HG02943 (cell line): Measurements from ENCODE around the gene UBAC2.

Source experiments
- ATAC-seq: cut with Tn5 transposase; IDR thresholded peaks from one replicate; pipeline ENCODE4 v1.9.1; 2021; ENCODE audit warnings: mild to moderate bottlenecking, low read depth, moderate library complexity; ENCODE audit not compliant: unreplicated experiment

UBAC2 gene

DNA sequence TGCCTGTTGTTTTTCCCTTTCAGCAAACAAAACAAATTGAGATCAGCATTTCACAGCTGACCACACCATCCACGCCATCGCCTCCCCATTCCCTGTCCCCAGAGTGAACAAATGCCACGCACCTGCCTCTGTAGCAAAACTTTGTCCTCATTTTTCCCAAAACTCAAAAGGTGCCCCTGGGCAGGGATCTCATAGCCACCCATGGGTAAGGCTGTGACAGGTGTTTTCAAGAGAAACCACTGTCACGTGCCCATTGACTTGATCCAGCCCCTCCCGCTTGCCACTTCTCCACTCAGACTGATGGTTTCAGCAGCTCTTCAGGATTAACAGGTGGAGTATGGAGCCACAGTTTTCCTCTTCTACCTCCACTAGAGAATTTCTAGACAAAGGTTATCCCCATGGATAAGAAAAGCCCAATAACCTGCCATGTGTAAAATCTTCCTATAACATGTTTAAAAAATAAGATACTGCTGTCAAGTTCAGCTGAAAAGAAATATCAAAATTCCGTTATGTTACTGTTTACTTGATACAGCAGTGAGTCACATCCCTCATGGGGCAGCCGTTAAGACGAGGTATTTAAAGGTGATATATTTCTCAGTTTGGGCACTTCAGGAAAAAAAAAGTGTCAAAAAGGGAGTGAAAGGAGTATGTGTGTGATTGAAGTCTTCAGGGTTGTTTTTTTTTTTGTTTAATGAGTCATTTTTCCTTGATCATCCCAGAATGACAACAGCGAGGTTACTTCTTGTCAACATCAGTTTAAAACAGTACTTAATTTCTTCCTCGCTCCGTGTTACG lies 170.0 kb downstream of the UBAC2 start:
- no peak for ATAC-seq

DNA sequence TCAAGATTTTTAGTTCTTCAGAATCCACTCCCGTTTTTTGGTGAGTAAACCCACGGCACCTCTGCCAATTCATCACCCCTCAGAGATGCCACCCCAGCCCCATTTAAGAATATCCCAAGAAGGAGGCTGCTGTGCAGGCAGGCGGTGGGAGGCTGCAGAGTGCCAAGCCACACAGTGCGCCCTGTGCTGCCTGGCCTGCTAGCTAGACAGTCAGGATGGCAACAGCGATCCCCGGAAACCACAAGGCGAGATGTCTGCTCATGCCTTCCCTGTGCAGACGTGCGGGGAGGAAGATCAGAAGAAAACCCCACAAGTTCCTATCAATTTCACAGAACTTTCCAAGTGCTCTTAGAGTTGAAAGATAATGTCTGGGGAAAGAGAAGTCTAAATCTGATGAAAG lies 171.3 kb downstream of the UBAC2 start:
- no peak for ATAC-seq

GRCh38 chr13:99373436-99373835 lies 172.8 kb downstream of the UBAC2 start:
- ATAC-seq, result no peak

GRCh38 chr13:99374169-99374991 lies 173.7 kb downstream of the UBAC2 start:
- peak; percentile 27 for ATAC-seq

GRCh38 chr13:99374994-99375737 lies 174.5 kb downstream of the UBAC2 start:
- ATAC-seq, result peak; percentile 43

DNA sequence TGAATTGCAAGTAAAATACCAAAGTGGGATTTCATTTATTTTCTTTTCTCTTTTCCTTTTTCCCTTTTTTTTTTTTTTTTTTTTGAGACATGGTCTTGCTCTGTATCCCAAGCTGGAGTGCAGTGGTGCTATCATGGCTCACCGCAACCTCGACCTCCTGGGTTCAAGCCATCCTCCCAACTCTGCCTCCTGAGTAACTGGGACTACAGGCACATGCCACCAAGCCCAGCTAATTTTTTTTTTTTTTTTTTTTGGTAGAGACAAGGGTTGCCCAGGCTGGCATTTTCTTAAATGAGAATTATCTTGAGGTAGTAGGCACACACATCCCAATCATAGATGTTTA lies 175.1 kb downstream of the UBAC2 start:
- peak; percentile 4 for ATAC-seq

GRCh38 chr13:99376132-99376531 lies 175.5 kb downstream of the UBAC2 start:
- peak; percentile 53 for ATAC-seq

- ATAC-seq, result no peak
These were observed 176.3 kb downstream of the UBAC2 start for GRCh38 chr13:99376924-99377323.

- no peak for ATAC-seq
These were observed 177.0 kb downstream of the UBAC2 start for GRCh38 chr13:99377641-99378040.

DNA sequence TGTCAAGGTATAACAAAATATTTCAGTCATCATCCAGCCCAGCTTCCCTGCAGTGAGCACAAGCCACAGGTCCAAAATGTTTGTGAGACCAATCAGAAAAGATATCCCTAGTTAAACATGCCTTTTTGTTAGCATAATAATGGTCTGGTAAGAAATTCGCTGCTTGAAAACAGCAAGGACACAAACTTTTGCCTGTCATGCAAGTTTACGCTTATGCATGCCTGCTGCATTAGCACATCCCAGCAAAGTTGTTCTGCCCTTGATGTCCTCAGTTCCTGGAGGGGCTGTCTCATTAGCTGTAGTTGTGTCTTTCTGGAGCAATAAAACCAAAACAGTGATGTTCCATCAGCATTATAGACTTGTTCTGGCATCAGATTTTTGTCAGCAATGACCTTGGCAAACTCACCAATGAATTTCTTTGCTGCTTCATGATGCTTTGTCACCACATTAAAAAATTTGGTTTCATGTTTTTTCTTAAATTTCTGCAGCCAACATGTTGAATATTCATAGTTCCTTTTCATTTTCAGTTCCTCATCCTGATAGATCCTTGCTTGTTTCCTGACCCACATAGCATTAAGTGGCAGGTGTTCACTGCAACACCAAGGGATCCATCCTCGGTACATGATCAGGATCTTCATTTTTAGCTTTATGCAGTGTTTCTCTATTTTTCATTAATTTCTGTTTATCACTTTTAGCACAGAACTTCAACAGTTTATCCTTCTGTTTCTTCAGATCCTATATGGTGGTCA lies 178.5 kb downstream of the UBAC2 start:
- ATAC-seq, result no peak

GRCh38 chr13:99379856-99380801 lies 179.5 kb downstream of the UBAC2 start:
- ATAC-seq, result no peak

- ATAC-seq, result peak; percentile 61
These were observed 180.4 kb downstream of the UBAC2 start for GRCh38 chr13:99380921-99381645.

- no peak for ATAC-seq
These were observed 181.1 kb downstream of the UBAC2 start for GRCh38 chr13:99381766-99382165.

DNA sequence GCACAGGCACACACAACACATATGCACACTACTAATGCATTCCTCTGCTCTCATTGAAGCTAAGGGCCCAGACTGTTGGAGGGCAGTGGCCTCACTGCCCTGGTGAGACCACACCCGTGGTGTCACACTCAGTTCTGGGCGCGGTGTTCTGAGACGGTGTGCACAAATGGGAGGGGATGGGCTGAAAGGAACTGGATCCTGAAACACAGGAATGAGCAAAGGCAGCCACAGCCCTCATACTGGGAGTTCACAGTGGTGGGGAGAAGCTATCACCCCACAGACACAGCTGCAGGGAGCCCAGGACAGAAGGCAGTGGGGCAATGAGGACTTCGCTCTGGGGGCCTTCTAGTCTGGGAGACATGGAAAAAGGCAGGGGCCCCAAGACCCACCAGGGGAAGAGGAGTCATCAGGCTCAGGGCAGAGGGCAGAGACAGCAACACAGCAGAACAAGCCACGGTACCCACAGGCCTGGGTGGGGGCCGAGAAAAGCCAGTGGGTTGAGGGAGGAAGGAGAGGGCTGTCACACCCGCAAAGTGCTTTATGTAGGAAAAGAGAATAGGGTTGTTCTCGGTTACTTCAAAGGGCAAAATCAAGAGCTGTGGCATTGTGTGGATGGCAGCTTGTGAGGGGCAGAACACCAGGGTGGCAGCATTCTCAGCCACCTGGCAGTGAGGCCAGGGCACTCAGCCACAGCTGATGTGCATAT lies 181.9 kb downstream of the UBAC2 start:
- no peak for ATAC-seq

- no peak for ATAC-seq
These were observed 182.9 kb downstream of the UBAC2 start for GRCh38 chr13:99383511-99383921.

- ATAC-seq, result no peak
These were observed 183.3 kb downstream of the UBAC2 start for GRCh38 chr13:99383946-99384345.

DNA sequence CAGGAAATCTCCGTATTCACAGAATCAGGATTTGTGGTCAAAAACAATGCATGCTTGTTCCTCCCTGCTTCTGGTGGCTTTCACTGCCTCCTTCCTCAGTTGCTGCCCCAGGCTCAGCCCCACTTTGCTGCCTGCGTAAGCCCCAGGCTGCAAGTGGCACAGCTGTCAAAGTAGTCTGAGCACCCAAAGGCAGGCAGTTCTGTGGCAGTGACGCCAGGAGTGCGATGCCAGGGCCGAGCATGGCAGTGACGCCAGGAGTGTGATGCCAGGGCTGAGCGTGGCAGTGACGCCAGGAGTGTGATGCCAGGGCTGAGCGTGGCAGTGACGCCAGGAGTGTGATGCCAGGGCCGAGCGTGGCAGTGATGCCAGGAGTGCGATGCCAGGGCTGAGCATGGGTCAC lies 183.8 kb downstream of the UBAC2 start:
- ATAC-seq, result no peak

GRCh38 chr13:99385161-99385560 lies 184.5 kb downstream of the UBAC2 start:
- no peak for ATAC-seq
